Fibroblast of lung (primary cell): ENCODE results near the gene CCDC7. TPM values are rescaled to one million over a fixed set of nuclear protein-coding genes. Genes with fewer than 3 reads are reported as not detected.
"Not testable (repeated sequence)": the region's sequence is repeated elsewhere in the genome, so short reads cannot be mapped to it uniquely, and the experiment has no call there.

Experiments used
- DNase-seq, 2 donors: peaks; one replicate each; pipeline versions ENCODE4 v3.0.0 to v3.0.0-alpha.2; 2010; ENCODE audit warnings: low read depth in 2 of 2
- H2AFZ ChIP-seq: 2 replicates; pipeline ENCODE4 v1.5.1; 2012; ENCODE audit warnings: low read length, control low read depth, inconsistent platforms
- H3K27ac ChIP-seq: 2 replicates; pipeline ENCODE4 v1.5.1; 2011; ENCODE audit warnings: low read length, control low read depth; ENCODE audit not compliant: insufficient read depth
- H3K27me3 ChIP-seq: 2 replicates; pipeline ENCODE4 v1.5.1; 2011; ENCODE audit warnings: mild to moderate bottlenecking, low read length; ENCODE audit not compliant: control insufficient read depth, insufficient read depth
- H3K36me3 ChIP-seq: 2 replicates; pipeline ENCODE4 v1.5.1; 2011; ENCODE audit warnings: low read length; ENCODE audit not compliant: control insufficient read depth, insufficient read depth
- H3K4me1 ChIP-seq: 2 replicates; pipeline ENCODE4 v1.5.1; 2011; ENCODE audit warnings: low read length; ENCODE audit not compliant: control insufficient read depth, insufficient read depth; ENCODE audit errors: extremely low read depth
- H3K4me2 ChIP-seq: 2 replicates; pipeline ENCODE4 v1.5.1; 2011; ENCODE audit warnings: low read length, control low read depth; ENCODE audit not compliant: insufficient read depth; ENCODE audit errors: extremely low read depth
- H3K4me3 ChIP-seq, 4 experiments: fragments of 200-600 bp in 1 of 4; sonication (generic) in 1 of 4; replicated peaks in 1 of 4; 2 replicates each; pipeline ENCODE4 v1.5.1; 2011 to 2016; ENCODE audit warnings: low read length in 4 of 4, low read depth in 3 of 4, mild to moderate bottlenecking in 3 of 4, control low read depth in 2 of 4, inconsistent platforms in 1 of 4, mixed read lengths in 1 of 4; ENCODE audit not compliant: insufficient read depth in 1 of 4; ENCODE audit errors: control extremely low read depth in 1 of 4
- H3K79me2 ChIP-seq: 2 replicates; pipeline ENCODE4 v1.5.1; 2012; ENCODE audit warnings: mild to moderate bottlenecking, low read length, inconsistent platforms; ENCODE audit not compliant: control insufficient read depth, insufficient read depth
- H3K9ac ChIP-seq: 2 replicates; pipeline ENCODE4 v1.5.1; 2011; ENCODE audit warnings: mild to moderate bottlenecking, low read length, control low read depth; ENCODE audit not compliant: insufficient read depth
- H3K9me3 ChIP-seq: 2 replicates; pipeline ENCODE4 v1.5.1; 2012; ENCODE audit warnings: low read depth, low read length; ENCODE audit not compliant: control insufficient read depth, insufficient read depth
- H4K20me1 ChIP-seq: 2 replicates; pipeline ENCODE4 v1.5.1; 2011; ENCODE audit warnings: low read length; ENCODE audit not compliant: control insufficient read depth, insufficient read depth; ENCODE audit errors: extremely low read depth
- EZH2 ChIP-seq: IDR thresholded peaks from 2 replicates; pipeline ENCODE4 v1.5.1; 2012; ENCODE audit warnings: low read length, control low read depth, mild to moderate bottlenecking; ENCODE audit errors: missing control alignments
- polyA plus RNA-seq, 2 donors: library from polyadenylated mRNA; depleted of rRNA in 1 of 2; stranded (reverse) in 1 of 2; unstranded in 1 of 2; fragments of >200 nt; gene quantifications; 2 replicates each; pipeline ENCODE4 v1.2.1, GENCODE V29; 2011 to 2012; ENCODE audit warnings: missing spikeins in 1 of 2
- total RNA-seq: library from RNA; depleted of rRNA; stranded (reverse); fragments of >200 nt; gene quantifications from 2 replicates; pipeline ENCODE4 v1.2.1, GENCODE V29; 2014
- TF ChIP-seq, protein P1 (sequence below), 2 donors: IDR thresholded peaks in 1 of 2; conservative IDR thresholded peaks in 1 of 2; 1 replicate in 1 of 2; 2 replicates in 1 of 2; pipeline ENCODE4 v1.5.1; 2011 to 2012; ENCODE audit warnings: low read length in 2 of 2, control low read depth in 1 of 2, inconsistent platforms in 1 of 2, low read depth in 1 of 2, mild to moderate bottlenecking in 1 of 2

The CCDC7 gene
- total and polyA plus RNA-seq, 2 donors (not counting 1 experiment from before 2014, with no cell fraction given), result 1.0 to 19.5 TPM

DNA sequence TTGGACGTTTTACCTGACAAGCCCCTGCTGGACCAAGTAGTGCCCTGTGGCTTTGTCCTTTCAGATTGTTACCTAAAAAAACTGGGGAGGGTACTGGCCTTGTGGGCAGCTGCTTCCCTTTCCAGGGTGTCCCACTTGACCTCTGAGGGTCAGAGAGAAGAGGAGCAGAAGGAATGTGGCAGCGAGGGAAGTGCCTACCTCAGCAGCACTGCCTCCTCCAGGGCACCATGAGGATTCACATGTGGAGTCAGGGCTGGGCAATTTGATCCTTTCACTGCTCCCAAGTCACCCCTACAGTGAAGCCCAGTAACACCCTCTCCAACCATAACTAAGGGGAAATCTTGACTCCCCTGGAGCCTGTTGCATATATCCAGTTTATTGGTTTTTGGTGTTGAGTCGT lies 447.5 kb downstream of the CCDC7 start:
- TF ChIP-seq EZH2, result no peak
- TF ChIP-seq, protein P1, sequence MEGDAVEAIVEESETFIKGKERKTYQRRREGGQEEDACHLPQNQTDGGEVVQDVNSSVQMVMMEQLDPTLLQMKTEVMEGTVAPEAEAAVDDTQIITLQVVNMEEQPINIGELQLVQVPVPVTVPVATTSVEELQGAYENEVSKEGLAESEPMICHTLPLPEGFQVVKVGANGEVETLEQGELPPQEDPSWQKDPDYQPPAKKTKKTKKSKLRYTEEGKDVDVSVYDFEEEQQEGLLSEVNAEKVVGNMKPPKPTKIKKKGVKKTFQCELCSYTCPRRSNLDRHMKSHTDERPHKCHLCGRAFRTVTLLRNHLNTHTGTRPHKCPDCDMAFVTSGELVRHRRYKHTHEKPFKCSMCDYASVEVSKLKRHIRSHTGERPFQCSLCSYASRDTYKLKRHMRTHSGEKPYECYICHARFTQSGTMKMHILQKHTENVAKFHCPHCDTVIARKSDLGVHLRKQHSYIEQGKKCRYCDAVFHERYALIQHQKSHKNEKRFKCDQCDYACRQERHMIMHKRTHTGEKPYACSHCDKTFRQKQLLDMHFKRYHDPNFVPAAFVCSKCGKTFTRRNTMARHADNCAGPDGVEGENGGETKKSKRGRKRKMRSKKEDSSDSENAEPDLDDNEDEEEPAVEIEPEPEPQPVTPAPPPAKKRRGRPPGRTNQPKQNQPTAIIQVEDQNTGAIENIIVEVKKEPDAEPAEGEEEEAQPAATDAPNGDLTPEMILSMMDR (conservative IDR thresholded peaks at IDR 0.05 in 1 of 2, IDR thresholded peaks at IDR 0.05 in 1 of 2; ENCODE audit: low read depth in 1 of 2, low read length in 2 of 2), result no peak
- Histone ChIP-seq H3K4me1 (no peaks in the 10 kb centered on the region), H3K4me2 (no peak overlapping the region), H4K20me1 (no peaks in the 10 kb centered on the region), H3K27me3 (no peaks in the 10 kb centered on the region), H3K9ac (no peak overlapping the region), H3K27ac (no peak overlapping the region), H3K9me3 (no peaks in the 10 kb centered on the region), H3K79me2 (no peaks in the 10 kb centered on the region), H2AFZ (no peak overlapping the region), H3K36me3 (peaks cover 6% of the 10 kb centered on the region), H3K4me3 (no peak overlapping the region)
- no peak for DNase-seq

DNA sequence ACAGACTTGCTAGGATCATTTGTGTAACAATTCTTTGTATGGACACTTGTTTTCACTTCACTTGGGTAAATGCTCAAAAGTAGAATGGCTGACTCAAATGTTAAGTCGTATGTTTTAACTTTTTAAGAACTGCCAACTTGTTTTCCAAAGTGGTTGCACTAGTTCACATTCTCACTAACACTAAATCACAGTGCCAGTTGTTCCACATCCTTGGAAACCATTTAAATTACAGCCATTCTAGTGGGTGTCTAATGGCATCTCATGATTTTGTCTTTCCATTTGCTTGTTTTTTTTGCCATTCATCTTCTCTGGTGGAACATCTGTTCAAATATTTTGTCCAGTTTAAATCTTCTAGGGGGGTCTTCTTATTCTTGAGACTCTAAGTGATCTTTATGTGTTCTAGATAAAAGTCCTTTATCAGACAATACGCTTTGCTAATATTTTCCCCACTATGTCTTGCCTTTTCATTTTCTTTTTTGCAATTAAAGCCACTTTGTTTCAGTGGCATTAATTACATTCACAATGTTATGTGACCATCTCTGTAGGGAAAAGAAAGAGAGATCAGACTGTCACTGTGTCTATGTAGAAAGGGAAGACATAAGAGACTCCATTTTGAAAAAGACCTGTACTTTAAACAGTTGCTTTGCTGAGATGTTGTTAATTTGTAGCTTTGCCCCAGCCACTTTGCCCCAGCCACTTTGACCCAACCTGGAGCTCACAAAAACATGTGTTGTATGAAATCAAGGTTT lies 448.1 kb downstream of the CCDC7 start:
- no peaks in the 10 kb centered on the region for H3K27me3 ChIP-seq
- no peak overlapping the region for H3K9ac ChIP-seq
- no peaks in the 10 kb centered on the region for H4K20me1 ChIP-seq
- DNase-seq, result no peak
- H3K79me2 ChIP-seq, result no peaks in the 10 kb centered on the region
- no peak overlapping the region for H3K27ac ChIP-seq
- no peaks in the 10 kb centered on the region for H3K4me1 ChIP-seq
- H2AFZ ChIP-seq, result no peak overlapping the region
- TF ChIP-seq, protein P1 (conservative IDR thresholded peaks at IDR 0.05 in 1 of 2, IDR thresholded peaks at IDR 0.05 in 1 of 2; ENCODE audit: low read depth in 1 of 2, low read length in 2 of 2), result no peak
- H3K36me3 ChIP-seq, result peaks cover 7% of the 10 kb centered on the region
- no peak overlapping the region for H3K4me2 ChIP-seq
- no peaks in the 10 kb centered on the region for H3K9me3 ChIP-seq
- no peak overlapping the region for H3K4me3 ChIP-seq

DNA sequence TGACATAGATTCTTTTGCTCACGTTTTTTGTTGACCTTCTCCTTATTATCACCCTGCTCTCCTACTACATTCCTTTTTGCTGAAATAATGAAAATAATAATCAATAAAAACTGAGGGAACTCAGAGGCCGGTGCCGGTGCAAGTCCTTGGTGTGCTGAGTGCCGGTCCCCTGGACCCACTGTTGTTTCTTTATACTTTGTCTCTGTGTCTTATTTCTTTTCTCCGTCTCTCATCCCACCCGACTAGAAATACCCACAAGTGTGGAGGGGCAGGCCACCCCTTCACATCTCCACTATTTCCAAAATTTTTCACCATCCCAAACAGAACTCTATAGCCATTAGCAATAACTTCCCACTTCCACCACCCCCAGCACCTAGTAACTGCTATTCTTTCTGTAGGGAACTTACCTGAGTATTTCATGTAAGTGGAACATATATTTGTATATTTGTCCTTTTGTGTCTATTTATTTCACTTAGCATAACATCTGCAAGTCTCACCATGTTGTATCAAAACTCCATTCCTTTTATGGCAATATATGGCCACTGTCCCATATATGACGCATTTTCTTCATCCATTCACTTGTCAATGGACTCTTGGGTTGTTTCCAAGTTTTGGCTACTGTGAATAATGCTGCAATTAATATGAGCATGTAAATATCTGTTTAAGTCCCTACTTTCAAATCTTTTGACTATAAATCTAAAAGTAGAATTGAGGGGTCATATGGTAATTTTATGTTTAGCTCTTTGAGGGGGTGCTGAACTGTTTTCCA lies 449.4 kb downstream of the CCDC7 start:
- not testable (repeated sequence) for H3K27me3 ChIP-seq, H4K20me1 ChIP-seq, H3K27ac ChIP-seq, H3K4me2 ChIP-seq, H3K9ac ChIP-seq, H2AFZ ChIP-seq, H3K4me3 ChIP-seq, H3K36me3 ChIP-seq, H3K9me3 ChIP-seq, H3K79me2 ChIP-seq, H3K4me1 ChIP-seq
- DNase-seq, result peak; percentile 55 to 74
